GM18508 (cell line): ENCODE results near the gene LPCAT3.
"Not testable (repeated sequence)": the region's sequence is repeated elsewhere in the genome, so short reads cannot be mapped to it uniquely, and the experiment has no call there.

Source experiments
- ATAC-seq: cut with Tn5 transposase; IDR thresholded peaks from one replicate; pipeline ENCODE4 v1.9.1; 2021; ENCODE audit warnings: moderate number of reproducible peaks; ENCODE audit not compliant: insufficient read depth, unreplicated experiment

Gene LPCAT3, protein sequence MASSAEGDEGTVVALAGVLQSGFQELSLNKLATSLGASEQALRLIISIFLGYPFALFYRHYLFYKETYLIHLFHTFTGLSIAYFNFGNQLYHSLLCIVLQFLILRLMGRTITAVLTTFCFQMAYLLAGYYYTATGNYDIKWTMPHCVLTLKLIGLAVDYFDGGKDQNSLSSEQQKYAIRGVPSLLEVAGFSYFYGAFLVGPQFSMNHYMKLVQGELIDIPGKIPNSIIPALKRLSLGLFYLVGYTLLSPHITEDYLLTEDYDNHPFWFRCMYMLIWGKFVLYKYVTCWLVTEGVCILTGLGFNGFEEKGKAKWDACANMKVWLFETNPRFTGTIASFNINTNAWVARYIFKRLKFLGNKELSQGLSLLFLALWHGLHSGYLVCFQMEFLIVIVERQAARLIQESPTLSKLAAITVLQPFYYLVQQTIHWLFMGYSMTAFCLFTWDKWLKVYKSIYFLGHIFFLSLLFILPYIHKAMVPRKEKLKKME

DNA sequence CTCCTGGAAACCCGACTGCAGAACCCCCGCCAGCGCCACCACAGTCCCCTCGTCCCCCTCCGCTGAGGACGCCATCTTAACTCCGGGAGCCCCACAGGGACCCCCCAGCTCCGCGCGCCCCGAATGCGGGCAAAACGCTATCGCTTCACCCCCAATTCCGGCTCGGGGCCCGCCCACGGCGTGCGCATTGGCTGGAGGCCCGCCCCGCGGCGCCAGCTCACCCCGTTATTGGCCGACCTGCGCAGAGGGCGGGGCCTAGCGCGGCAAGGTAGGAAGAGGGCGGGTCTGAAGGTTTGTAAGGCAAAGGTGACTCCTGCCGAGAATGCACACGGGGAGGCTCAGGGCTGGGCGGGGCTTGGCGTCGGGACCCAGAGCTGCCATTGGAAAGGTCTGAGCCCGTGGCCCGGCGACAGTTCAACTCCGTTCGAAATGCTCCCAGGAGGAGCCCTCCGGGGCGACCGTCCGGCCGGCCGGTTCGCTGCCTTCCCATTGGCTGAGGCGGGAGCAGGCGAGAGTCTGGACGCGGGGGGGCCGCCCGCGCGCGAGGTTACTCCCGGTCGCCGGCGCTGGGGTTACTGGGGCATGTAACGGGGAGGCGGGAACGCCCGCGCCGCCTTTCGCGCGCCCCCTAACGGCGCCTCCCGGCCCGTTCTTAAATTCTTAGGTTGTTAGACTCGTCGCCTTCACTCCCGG is at the start of gene LPCAT3:
LPCAT3 (minus strand) TSS at position 127 of the 693 bp plus-strand sequence; CDS start at position 75, 52 bp downstream.
- peak; percentile 68 for ATAC-seq

DNA sequence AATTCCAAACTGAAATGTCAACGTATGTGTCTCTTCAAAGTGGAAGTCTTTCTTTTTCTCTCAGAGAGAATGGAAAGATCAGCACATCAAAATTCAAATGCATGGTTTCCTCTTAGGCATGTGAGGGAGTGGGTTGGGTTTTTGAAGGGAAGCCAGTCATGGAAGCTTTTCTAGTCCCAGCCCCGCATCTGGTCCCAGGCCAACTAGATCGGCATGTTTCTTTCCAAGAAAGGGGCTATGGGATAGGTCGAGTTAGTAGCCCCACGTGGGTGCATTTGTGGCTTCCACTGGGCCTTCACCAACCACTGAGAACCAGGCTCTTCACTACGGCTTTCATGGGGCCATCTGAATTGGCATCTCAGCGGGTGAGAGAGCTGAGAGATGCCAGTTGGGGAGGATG is 48.8 kb upstream of the LPCAT3 start:
- ATAC-seq: no peak

DNA sequence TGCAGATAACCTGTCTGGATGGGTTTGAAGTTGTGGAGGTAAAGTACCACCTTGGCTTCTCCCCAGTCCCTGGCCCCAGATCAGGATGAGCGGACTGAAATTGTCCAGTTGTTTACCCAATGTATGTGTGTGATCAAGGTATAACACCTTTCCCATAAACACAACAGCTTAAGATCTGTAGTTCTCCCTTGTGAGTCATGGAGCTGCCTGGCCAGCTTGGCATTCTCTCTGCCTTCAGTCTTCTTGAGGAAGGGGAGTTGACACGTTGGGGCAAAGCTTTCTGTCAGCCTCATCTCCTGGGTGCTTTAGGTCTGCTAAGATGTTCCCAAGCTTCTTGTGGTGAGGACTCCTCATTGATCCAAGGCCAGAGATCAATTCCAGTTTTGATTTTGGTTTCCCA is 48.3 kb upstream of the LPCAT3 start:
- no peak for ATAC-seq

DNA sequence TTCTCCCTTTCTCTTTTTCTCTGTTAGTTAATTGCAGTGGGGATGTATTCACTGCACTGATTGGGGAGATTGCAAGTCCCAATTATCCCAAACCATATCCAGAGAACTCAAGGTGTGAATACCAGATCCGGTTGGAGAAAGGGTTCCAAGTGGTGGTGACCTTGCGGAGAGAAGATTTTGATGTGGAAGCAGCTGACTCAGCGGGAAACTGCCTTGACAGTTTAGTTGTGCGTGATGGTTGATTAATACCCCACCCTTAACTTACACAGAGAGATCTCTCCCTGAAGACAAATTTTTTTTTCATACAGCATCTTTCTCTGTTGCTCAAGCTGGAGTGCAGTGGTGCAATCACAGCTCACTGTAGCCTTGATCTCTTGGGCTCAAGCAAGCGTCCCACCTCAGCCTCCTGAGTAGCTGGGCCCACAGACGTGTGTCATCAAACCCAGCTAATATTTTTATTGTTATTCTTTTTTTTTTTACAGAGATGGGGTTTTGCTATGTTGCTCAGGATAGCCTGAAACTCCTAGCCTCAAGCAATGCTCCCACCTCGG is 46.9 kb upstream of the LPCAT3 start:
- no peak for ATAC-seq

DNA sequence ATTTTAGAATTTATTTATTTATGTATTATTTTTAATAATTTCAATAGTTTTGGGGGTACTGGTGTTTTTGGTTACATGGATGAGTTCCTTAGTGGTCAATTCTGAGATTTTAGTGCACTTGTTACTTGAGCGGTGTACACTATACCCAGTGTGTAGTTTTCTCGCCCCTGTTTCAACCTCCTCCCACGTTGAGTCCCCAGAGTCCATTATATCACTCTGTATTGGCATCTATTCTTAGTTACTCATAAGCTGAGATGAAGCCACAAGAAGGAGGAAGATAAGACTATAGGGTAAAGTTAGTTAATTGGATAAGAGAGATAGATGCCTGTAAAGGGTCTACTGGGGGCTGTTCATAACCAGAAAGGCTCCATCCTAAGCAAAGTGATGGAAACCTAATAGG is 46.2 kb upstream of the LPCAT3 start:
- ATAC-seq: no peak

DNA sequence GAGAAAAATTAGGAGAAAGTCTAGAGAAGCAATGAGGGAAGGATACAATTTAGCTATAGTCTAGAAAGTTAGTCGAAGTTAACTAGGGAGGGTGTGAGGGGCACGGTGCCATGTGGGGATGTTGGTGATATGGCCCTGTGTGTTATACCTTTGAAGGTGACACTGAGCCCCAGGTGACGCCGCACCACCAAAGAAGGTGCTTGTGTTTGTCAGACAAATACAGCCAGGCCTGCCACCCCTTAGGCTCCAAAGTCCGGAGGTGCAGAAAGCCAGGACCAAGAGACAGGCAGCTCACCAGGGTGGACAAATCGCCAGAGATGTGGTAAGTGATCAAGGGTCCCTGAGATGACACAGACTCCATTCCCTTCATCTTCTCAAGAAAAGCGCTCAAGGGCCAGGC is 43.3 kb upstream of the LPCAT3 start:
- no peak for ATAC-seq

DNA sequence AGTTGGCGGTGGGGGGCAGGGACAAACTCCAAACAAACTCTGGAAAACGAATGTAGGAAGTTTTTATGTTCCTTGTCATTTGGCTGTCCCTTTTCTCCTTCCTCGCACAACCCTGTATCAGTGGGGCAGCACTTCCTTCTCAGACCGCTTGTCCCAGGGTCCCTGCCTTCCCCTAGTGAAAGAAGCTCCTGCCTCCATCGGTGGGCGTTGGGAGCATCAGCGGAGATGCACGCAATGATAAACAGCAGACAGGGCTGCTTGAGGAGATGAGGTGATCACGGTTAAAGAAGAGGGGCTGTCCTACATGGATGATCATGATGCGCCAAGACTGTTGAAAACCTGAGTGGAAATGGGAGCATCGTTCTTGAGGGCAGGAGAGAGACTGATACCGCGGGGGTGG is 42.9 kb upstream of the LPCAT3 start:
- ATAC-seq: no peak

DNA sequence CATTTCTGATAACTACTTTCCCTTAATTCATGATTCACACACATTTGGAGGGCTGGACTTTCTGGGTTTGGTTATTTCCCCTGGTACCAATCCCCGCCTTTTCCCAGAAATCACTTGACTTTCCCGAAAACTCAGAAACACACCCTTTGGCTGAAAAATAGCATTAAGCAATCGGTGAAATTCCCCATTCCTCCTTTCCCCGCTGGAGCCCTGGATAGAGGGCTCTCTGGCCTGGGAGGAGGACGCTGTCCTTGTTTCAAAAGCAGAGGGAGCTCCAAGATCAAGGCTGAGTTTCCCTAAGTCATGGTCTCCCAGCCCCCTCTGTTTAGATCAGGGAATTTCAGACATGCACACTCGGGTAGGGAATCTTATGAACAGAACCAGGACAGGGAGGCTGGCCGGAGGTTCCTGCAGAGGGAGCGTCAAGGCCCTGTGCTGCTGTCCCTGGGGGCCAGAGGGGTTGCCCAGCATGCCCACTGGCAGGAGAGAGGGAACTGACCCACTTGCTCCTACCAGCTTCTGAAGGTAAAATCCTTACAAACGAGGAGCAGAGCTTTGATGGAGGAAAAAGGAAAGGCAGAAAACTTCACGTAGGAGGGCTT is 42.2 kb upstream of the LPCAT3 start, which contains the start of gene C1S:
C1S (plus strand) TSS at position 366 of the 602 bp plus-strand sequence. CDS start 1,195 bp downstream, outside the sequence.
- ATAC-seq: no peak

DNA sequence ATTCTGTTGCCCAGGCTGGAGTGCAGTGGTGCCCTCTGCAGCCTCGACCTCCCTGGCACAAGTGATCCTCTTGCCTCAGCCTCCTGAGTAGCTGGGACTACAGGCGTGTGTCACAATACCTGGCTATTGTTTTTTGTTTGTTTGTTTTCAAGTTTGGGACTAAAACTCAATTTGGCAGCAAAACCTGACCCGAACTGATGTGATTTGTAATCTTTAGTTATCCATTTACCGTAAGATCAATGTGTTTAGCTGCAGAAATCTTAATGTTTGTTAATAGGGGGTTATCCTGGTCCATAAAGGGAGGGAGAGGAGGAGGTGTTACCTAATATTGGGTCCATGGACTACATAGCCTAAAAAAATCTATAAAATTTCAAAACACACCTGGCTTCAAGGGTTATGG is 41.5 kb upstream of the LPCAT3 start:
- ATAC-seq: no peak

DNA sequence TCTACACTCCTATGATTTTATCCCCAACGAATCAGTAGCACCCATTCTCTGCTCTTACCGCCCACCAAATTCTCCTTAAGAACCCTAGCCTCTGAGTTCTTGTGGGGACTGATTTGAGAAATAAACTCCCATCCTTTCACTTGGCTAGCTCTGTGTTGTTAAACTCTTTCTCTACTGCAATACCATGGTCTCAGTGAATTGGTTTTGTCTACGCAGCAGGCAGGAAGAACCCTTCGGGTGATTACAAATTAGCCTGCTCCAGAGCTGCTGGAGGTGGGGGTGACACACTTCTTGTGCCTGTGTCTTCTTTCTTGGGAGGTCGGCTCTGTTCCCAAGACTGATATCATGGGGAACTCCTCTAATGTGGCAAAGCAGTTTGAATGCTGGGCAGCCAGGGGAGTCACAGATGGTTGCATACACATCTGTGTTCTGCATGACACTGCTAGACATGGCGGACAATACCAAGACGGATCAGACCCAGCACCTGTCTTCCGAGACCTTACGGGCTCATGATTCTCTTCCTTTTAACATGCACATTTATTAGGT is 40.6 kb upstream of the LPCAT3 start:
- ATAC-seq: no peak

DNA sequence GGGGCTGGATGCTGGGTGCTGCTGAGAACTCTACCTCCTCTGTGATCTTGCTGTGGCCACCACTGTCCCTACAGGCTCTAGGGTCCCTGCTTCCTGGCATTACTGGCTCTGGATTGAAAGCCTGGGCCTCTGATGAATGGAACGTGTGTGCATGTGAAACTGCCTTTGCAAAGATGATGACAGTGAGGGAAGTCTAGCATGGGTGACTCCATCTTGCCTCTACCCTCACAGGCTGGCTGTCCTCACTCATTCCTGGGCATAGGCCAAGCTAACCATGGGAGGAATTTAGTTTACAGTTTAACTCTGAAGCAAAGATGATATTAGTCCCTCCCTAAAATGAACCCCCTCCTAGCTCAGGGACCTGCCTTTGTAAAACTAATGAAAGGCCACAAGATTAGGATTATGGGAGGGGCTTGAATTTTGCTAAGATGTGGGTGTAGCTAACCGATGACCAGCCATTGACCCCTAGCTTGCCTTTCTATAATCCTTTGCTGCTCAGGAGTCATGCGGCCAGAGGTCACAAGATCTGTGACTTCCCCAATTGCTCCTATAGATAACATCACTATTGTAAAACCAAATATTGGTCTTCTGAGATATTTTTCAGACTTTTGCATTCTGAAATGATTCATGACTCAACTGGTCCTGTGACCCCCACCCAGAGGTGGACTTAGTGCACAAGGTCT is 40.0 kb upstream of the LPCAT3 start:
- no peak for ATAC-seq

DNA sequence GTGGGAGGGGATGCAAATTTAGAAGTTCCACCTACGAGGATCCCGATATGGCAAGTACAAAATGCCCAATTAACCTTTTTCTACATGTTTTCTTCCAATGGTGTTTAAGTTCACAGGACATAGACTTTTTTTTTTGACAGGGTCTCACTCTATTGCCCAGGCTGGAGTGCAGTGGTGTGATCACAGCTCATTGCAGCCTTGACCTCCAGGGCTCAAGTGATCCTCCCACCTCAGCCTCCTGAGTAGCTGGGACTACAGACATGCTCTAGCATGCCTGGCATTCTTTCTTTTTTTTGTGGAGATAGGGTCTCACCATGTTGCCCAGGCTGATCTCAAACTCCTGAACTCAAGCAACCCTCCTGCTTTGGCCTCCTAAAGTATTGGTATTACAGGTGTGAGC is 37.5 kb upstream of the LPCAT3 start:
- not testable (repeated sequence) for ATAC-seq

DNA sequence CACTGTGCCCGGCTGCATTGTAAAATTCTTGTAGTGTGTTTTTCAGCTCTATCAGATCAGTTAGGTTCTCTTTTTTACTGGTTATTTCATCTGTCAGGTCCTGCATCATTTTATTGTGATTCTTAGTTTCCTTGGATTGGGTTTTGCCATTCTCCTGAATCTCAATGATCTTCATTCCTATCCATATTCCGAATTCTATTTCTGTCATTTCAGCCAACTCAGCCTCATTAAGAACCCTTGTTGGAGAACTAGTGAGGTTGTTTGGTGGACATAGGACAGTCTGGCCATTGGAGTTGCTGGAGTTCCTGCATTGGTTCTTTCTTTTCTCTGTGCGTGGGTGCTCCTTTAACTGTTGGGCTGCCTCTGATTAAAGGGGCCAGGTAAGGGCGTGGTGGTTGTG is 36.6 kb upstream of the LPCAT3 start:
- ATAC-seq: no peak

DNA sequence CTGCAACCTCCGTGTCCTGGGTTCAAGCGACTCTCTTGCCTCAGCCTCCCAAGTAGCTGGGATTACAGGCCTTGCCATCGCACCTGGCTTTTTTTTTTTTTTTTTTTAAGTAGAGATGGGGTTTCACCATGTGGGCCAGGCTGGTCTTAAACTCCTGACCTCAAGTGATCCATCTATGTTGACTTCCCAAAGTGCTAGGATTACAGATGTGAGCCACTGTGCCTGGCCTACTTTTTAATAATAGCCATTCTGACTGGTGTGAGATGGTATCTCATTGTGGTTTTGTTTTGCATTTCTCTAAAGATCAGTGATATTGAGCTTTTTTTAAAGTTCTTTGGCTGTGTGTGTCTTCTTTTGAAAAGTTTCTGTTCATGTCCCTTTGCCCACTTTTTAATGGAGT is 31.7 kb upstream of the LPCAT3 start:
- not testable (repeated sequence) for ATAC-seq

DNA sequence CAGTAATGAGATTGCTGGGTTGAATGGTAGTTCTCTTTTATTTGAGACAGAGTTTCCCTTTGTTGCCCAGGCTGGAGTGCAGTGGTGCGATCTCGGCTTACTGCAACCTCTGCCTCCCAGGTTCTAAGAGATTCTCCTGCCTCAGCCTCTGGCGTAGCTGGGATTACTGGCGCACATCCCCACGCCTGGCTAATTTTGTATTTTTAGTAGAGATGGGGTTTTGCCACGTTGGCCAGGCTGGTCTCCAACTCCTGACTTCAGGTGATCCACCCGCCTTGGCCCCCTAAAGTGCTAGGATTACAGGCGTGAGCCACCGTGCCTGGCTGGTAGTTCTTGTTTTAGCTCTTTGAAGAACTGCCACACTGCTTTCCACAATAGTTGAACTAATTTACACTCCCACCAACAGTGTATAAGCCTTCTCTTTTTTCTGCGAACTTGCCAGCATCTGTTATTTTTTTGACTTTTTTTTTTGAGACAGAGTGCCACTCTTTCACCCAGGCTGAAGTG is 31.2 kb upstream of the LPCAT3 start:
- ATAC-seq: not testable (repeated sequence)

DNA sequence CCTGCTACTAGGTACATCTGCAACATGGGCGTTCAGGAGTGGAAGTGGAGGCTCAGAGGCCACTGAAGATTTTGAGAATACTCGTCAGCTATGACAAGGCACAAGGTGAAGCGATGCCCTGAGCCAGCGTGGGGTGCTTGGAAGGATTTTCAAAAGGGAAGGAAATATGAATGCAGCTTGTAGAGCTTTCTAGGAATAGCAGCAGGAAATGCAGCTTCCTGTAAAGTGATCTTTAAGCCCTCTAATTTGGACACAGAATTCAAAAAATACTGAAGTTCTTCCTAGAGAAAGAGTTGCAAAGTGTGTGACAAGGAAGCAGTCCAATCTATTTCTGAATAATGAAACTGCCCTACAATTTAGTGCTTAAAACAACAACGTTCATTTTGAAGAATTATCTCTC is 29.0 kb upstream of the LPCAT3 start:
- ATAC-seq: no peak

DNA sequence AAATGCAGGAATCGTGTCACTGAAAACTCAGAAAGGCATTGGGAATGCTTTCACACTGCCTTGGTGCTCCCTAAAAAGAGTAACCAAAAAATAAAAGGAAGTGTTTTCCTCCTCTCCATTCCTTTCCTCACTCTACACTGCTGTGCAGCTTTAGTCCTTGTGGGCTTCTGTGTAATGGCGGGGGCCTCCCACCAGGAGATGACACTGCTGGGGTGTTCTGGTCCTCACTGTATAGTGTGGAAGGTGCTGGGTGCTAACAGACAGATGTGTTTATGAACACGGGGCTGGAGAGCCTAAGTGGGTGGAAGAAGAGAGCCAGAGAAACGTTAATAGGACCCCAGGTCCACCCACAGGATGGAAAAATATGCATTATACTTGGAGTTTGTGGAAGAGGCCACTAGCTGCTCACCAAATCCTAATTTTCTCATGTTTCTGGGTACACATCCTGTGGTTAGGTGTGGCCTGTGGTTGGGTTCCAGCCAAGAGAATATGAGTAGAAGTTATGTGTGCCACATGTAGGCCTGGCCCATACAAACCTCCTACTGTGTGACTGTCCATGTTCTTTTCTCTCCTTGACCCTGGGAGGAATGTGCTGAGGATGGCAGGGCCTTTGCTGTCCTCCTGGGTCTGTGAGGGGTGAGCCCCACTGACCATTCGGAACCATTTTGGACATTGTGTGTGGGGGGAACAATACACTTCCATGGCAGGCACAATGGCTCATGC is 28.3 kb upstream of the LPCAT3 start:
- no peak for ATAC-seq

DNA sequence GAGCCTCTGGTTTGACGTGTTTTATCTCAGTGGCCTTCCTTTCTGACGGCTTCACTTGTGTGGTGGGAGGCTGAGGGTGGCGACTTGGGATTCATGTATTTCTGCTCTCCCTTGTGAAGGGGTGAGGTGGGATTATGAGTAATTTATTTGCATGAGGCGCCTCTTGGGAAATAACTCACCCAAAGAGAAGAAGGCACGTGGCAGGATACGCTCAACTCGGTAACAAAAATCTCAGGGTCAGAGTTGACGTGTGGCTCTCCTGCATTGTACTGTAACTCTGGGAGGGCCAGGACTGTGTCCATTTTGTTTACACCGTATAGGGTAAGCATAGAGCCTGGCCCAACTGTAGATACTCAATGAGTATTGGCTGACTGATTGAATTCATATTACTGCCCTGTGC is 27.6 kb upstream of the LPCAT3 start:
- no peak for ATAC-seq

DNA sequence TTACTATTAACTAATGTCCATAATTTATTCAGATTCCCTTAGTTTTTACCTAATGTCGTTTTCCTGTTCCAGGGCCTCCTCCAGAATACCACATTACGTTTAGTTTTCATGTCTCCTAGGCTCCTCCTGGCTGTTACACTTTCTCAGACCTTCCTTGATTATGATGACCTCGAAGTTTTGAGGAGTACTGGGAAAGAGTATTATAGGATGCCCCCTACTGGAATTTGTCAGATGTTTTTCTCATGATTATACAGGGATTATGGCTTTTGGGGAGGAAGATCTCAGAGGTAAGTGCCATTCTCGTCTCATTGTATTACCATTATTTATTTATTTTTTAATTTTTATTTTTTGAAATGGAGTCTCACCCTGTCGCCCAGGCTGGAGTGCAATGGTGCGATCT is 24.6 kb upstream of the LPCAT3 start:
- ATAC-seq: no peak
